ENCODE measurements around the gene CDK12.
"Not testable (repeated sequence)": the region's sequence is repeated elsewhere in the genome, so short reads cannot be mapped to it uniquely, and the experiment has no call there.

DNA sequence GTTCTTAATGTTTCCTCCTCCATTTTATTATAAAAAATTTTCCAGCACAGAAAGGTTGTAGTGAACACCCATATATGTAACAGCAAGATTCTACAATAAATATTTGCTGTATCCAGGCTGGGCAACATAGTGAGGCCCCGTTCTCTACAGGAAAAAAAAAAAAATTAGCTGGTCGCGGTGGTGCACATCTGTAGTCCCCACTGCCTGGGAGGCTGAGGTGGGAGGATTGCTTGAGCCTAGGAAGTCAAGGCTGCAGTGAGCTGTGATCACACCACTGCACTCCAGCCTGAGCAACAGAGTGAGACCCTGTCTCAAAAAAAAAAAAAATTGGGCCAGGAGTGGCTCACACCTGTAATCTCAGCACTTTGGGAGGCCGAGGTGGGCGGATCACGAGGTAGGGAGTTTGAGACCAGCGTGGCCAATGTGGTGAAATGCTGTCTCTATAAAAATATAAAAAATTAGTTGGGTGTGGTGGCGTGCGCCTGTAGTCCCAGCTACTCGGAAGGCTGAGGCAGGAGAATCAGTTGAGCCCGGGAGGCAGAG, 3.4 kb downstream of the CDK12 start:
- not testable (repeated sequence) for TF ChIP-seq CTCF (IDR thresholded peaks at IDR 0.05; ENCODE audit: low read depth, low read length, poor library complexity, severe bottlenecking); EZH2phosphoT487 (IDR thresholded peaks at IDR 0.05; ENCODE audit: borderline replicate concordance, low read length)
